GM23338 (cell line): ENCODE results near the gene ACOX1. TPM values are rescaled to one million over a fixed set of nuclear protein-coding genes. Genes with fewer than 3 reads are reported as not detected.

Experiments
- ATAC-seq: fragments of 200-7000 bp; cut with Tn5 transposase; 3 replicates; pipeline ENCODE4 v1.9.1; 2020
- DNase-seq: peaks from one replicate; pipeline ENCODE4 v3.0.0-alpha.2; 2015; ENCODE audit warnings: low spot score
- H2AFZ ChIP-seq: fragments of 200-600 bp; sonication (generic); 2 replicates; pipeline ENCODE4 v1.8.0; 2016; ENCODE audit warnings: antibody characterized with exemption, mild to moderate bottlenecking, moderate library complexity
- H3F3A ChIP-seq: fragments of 200-600 bp; sonication (generic); replicated peaks from 2 replicates; pipeline ENCODE4 v1.8.0; 2017; ENCODE audit warnings: antibody characterized with exemption, mixed run types, low read depth
- H3K27ac ChIP-seq: fragments of 200-600 bp; sonication (generic); 2 replicates; pipeline ENCODE4 v1.6.1; 2016; ENCODE audit warnings: low read depth
- H3K27me3 ChIP-seq: fragments of 200-600 bp; sonication (generic); 2 replicates; pipeline ENCODE4 v1.8.0; 2016; ENCODE audit warnings: mild to moderate bottlenecking, mixed run types, moderate library complexity; ENCODE audit not compliant: insufficient read depth
- H3K36me3 ChIP-seq: fragments of 200-600 bp; sonication (generic); 2 replicates; pipeline ENCODE4 v1.8.0; 2016; ENCODE audit warnings: mild to moderate bottlenecking; ENCODE audit not compliant: insufficient read depth
- H3K4me1 ChIP-seq: fragments of 200-600 bp; sonication (generic); 2 replicates; pipeline ENCODE4 v1.8.0; 2016; ENCODE audit warnings: mild to moderate bottlenecking, moderate library complexity; ENCODE audit not compliant: insufficient read depth
- H3K4me2 ChIP-seq: fragments of 200-600 bp; sonication (generic); 2 replicates; pipeline ENCODE4 v1.7.1; 2017; ENCODE audit warnings: mixed run types
- H3K4me3 ChIP-seq: fragments of 200-600 bp; sonication (generic); 2 replicates; pipeline ENCODE4 v1.6.1; 2016; ENCODE audit warnings: mixed run types
- H3K79me2 ChIP-seq: fragments of 200-600 bp; sonication (generic); replicated peaks from 2 replicates; pipeline ENCODE4 v1.8.0; 2017; ENCODE audit warnings: mild to moderate bottlenecking; ENCODE audit not compliant: insufficient read depth
- H3K9me2 ChIP-seq: fragments of 200-600 bp; sonication (generic); 2 replicates; pipeline ENCODE4 v1.8.0; 2017; ENCODE audit not compliant: insufficient read depth
- H4K20me1 ChIP-seq: fragments of 200-600 bp; sonication (generic); replicated peaks from 2 replicates; pipeline ENCODE4 v1.8.0; 2017; ENCODE audit warnings: mild to moderate bottlenecking; ENCODE audit not compliant: insufficient read depth
- H3K27ac Mint-ChIP-seq: 2 replicates; pipeline ENCODE4 v1.8.0; 2020; ENCODE audit warnings: inconsistent platforms, mild to moderate bottlenecking, moderate library complexity, mixed read lengths
- H3K27me3 Mint-ChIP-seq: 3 replicates; pipeline ENCODE4 v1.8.0; 2022; ENCODE audit warnings: low read depth, mild to moderate bottlenecking, moderate library complexity, mixed read lengths, inconsistent platforms; ENCODE audit not compliant: insufficient read depth, poor library complexity
- H3K36me3 Mint-ChIP-seq: 3 replicates; pipeline ENCODE4 v1.8.0; 2021; ENCODE audit warnings: low read depth, mild to moderate bottlenecking, inconsistent platforms, moderate library complexity, mixed read lengths
- H3K4me1 Mint-ChIP-seq: 3 replicates; pipeline ENCODE4 v1.8.0; 2020; ENCODE audit warnings: mild to moderate bottlenecking, inconsistent platforms, mixed read lengths
- H3K4me3 Mint-ChIP-seq: 3 replicates; pipeline ENCODE4 v1.8.0; 2021; ENCODE audit warnings: moderate library complexity, mild to moderate bottlenecking, inconsistent platforms, mixed read lengths
- H3K9me3 Mint-ChIP-seq: 3 replicates; pipeline ENCODE4 v1.8.0; 2020; ENCODE audit warnings: moderate library complexity, mild to moderate bottlenecking, inconsistent platforms, mixed read lengths
- CREB1 ChIP-seq: fragments of 250-450 bp; sonication (Bioruptor Pico); IDR thresholded peaks from 2 replicates; pipeline ENCODE4 v1.5.0; 2020; ENCODE audit warnings: low read depth, mild to moderate bottlenecking, moderate library complexity
- ETS1 ChIP-seq: IDR thresholded peaks from 2 replicates; pipeline ENCODE4 v1.6.1; 2016; ENCODE audit warnings: antibody characterized with exemption
- EZH2 ChIP-seq: fragments of 200-600 bp; sonication (generic); IDR thresholded peaks from one replicate; pipeline ENCODE4 v1.8.0; 2017; ENCODE audit warnings: antibody characterized with exemption, mild to moderate bottlenecking, low read depth; ENCODE audit not compliant: unreplicated experiment
- JUNB ChIP-seq: IDR thresholded peaks from one replicate; pipeline ENCODE4 v1.6.1; 2016; ENCODE audit warnings: antibody characterized with exemption; ENCODE audit not compliant: unreplicated experiment
- REST ChIP-seq: IDR thresholded peaks from one replicate; pipeline ENCODE4 v1.6.1; 2018; ENCODE audit warnings: antibody characterized with exemption; ENCODE audit not compliant: unreplicated experiment
- ZNF114 ChIP-seq: fragments of 250-450 bp; sonication (Bioruptor Pico); IDR thresholded peaks from 2 replicates; pipeline ENCODE4 v1.5.0; 2020; ENCODE audit warnings: mild to moderate bottlenecking, moderate library complexity
- polyA plus RNA-seq: library from polyadenylated mRNA; unstranded; fragments of >200 nt; fragmentation: Nextera tagmentation; extraction: Ambion mirVana; gene quantifications from 2 replicates; pipeline ENCODE4 v1.2.1, GENCODE V29; 2016
- total RNA-seq: library from RNA; depleted of rRNA; stranded (reverse); fragments of >200 nt; shearing (Covaris generic); gene quantifications from 2 replicates; pipeline ENCODE4 v1.2.3, GENCODE V29; 2014
- TF ChIP-seq, protein P1 (sequence below): fragments of 250-450 bp; sonication (Bioruptor Pico); IDR thresholded peaks from 2 replicates; pipeline ENCODE4 v1.5.0; 2020; ENCODE audit warnings: mild to moderate bottlenecking, moderate library complexity

ACOX1 gene
- total and polyA plus RNA-seq, 2 experiments from 2014 or later, result 12.8 to 32.9 TPM

DNA sequence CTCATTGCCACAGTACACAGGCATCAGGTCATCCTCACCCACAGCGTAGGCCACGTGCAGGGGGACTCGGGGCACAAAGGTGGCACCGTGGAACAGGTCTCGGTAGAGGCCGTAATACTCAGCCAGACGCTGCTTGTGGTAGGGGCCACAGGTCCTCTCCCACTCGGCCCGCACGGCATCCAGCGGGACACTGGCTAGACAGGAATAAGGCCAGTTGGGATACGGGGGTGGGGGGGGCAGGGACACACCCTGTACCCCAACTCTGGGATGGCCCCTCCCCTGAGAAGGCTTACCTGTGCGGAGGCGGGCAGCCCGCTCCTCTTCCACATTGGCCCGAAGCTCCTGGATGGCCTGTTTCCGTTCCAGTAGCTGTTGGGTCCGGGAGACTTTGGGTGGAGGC is 77.2 kb downstream of the ACOX1 start (continued):
- TF ChIP-seq, protein P1, sequence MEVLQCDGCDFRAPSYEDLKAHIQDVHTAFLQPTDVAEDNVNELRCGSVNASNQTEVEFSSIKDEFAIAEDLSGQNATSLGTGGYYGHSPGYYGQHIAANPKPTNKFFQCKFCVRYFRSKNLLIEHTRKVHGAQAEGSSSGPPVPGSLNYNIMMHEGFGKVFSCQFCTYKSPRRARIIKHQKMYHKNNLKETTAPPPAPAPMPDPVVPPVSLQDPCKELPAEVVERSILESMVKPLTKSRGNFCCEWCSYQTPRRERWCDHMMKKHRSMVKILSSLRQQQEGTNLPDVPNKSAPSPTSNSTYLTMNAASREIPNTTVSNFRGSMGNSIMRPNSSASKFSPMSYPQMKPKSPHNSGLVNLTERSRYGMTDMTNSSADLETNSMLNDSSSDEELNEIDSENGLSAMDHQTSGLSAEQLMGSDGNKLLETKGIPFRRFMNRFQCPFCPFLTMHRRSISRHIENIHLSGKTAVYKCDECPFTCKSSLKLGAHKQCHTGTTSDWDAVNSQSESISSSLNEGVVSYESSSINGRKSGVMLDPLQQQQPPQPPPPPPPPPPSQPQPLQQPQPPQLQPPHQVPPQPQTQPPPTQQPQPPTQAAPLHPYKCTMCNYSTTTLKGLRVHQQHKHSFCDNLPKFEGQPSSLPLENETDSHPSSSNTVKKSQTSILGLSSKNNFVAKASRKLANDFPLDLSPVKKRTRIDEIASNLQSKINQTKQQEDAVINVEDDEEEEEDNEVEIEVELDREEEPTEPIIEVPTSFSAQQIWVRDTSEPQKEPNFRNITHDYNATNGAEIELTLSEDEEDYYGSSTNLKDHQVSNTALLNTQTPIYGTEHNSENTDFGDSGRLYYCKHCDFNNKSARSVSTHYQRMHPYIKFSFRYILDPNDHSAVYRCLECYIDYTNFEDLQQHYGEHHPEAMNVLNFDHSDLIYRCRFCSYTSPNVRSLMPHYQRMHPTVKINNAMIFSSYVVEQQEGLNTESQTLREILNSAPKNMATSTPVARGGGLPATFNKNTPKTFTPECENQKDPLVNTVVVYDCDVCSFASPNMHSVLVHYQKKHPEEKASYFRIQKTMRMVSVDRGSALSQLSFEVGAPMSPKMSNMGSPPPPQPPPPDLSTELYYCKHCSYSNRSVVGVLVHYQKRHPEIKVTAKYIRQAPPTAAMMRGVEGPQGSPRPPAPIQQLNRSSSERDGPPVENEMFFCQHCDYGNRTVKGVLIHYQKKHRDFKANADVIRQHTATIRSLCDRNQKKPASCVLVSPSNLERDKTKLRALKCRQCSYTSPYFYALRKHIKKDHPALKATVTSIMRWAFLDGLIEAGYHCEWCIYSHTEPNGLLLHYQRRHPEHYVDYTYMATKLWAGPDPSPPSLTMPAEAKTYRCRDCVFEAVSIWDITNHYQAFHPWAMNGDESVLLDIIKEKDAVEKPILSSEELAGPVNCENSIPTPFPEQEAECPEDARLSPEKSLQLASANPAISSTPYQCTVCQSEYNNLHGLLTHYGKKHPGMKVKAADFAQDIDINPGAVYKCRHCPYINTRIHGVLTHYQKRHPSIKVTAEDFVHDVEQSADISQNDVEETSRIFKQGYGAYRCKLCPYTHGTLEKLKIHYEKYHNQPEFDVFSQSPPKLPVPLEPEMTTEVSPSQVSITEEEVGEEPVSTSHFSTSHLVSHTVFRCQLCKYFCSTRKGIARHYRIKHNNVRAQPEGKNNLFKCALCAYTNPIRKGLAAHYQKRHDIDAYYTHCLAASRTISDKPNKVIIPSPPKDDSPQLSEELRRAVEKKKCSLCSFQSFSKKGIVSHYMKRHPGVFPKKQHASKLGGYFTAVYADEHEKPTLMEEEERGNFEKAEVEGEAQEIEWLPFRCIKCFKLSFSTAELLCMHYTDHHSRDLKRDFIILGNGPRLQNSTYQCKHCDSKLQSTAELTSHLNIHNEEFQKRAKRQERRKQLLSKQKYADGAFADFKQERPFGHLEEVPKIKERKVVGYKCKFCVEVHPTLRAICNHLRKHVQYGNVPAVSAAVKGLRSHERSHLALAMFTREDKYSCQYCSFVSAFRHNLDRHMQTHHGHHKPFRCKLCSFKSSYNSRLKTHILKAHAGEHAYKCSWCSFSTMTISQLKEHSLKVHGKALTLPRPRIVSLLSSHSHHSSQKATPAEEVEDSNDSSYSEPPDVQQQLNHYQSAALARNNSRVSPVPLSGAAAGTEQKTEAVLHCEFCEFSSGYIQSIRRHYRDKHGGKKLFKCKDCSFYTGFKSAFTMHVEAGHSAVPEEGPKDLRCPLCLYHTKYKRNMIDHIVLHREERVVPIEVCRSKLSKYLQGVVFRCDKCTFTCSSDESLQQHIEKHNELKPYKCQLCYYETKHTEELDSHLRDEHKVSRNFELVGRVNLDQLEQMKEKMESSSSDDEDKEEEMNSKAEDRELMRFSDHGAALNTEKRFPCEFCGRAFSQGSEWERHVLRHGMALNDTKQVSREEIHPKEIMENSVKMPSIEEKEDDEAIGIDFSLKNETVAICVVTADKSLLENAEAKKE, result no peak
- TF ChIP-seq ETS1 (no peak), ZNF114 (no peak), JUNB (no peak), CREB1 (no peak)

DNA sequence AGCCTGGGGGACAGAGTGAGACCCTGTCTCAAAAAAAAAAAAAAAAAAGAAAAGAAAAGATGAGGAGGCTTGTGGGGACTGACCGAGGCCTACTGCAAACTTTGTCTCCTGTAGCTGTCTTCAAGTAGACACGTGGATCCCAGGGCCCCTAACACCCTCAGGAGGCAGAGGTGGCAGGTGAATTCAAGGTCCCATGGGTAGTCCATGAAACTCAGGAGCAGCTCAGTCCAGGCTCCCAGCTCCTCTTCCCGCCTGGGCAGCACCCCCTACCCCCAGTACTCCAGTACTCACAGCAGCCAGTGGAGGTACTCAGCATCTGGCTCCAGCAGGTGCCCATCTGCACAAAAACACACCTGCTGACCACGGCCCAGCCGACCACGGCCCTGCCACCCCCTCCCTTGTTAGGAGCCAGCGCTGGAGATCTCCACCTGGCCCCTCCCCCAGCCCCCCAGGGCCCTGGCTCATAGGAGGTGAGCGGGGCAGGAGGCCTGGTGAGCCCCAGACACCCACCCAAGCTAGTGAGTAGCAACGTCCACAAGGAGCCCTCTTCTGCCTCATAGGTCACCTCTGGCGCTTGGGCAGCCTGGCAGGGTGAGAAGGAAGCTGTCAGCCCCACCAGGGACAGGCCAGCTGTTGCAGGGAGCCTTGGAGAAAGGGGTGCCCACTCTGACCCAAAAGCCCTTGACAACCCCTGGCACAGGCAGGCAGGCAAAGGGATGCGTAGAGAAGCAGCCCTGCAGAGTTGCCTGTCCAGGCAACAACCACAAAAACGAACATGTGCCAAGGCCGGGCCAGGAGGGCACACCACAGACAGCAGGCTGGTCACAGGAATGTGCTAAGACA is 78.1 kb downstream of the ACOX1 start:
- DNase-seq, result no peak
- Histone ChIP-seq H3K9me2 (no peaks in the 10 kb centered on the region), H3K4me2 (no peak overlapping the region), H2AFZ (no peak overlapping the region), H3K27me3 (no peaks in the 10 kb centered on the region), H3K27ac (no peak overlapping the region), H3K36me3 (peaks cover 13% of the 10 kb centered on the region), H3F3A (peaks cover 41% of the 10 kb centered on the region), H4K20me1 (peaks cover 6% of the 10 kb centered on the region; the same call in 1 of the 2 replicates), H3K4me3 (no peak overlapping the region), H3K79me2 (peaks cover 17% of the 10 kb centered on the region), H3K4me1 (peaks cover 15% of the 10 kb centered on the region)
- Mint-ChIP-seq H3K27ac (no peak overlapping the region), H3K9me3 (no peaks in the 10 kb centered on the region), H3K36me3 (peaks cover 40% of the 10 kb centered on the region), H3K27me3 (peaks cover 4% of the 10 kb centered on the region), H3K4me3 (no peak overlapping the region), H3K4me1 (peaks cover 8% of the 10 kb centered on the region; the same call in 2 of the 3 replicates)
- no peak for ATAC-seq
- no peak for TF ChIP-seq REST
- no peak for TF ChIP-seq EZH2
